Fibroblast of skin of right quadriceps (primary cell): ENCODE results near the gene OGFOD1.

ENCODE experiments used
- DNase-seq: peaks from one replicate; pipeline ENCODE4 v3.0.0-alpha.2; 2013

Gene OGFOD1

DNA sequence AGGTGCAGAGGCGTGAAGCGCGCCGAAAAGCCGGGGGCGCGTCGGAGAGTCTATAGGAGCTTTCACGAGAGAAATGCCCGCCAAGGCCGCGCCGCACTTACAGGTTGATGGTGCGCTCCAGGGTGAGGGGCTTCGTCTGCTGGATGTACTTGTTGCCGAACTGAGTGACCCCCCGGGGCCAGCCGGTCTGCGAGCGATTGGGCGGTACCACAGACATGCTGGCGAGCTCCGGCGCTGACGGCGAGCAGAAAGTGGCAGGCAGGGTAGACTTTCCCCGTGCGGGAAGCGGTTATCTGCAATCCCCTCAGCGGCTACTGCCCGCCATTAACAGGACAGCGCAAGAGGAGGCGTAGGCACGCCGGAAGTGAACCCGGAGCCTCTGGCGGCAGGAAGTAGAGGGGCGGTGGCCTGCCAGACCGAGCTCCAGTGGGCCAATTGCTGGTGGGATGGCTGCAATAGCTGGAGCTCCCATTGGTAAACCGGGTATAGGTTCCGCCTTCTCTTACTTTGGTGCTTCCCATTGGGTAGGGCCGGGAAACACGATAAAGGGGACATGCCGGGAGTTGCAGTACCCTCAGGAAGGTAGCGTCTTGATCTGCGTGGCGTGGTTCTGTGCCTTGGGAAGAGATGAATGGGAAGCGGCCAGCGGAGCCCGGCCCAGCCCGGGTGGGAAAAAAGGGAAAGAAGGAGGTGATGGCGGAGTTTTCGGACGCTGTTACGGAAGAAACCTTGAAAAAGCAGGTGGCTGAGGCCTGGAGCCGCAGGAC, at the start of gene OGFOD1, which contains the start of gene NUDT21:
Gene OGFOD1, plus strand, starts transcription at position 569 of the 767 bp plus-strand sequence. Its CDS starts 59 bp downstream, at position 628.
Gene NUDT21, minus strand, starts transcription at position 347 of the 767 bp plus-strand sequence. Its CDS starts 130 bp downstream, at position 217.
- peak; percentile 97 for DNase-seq

DNA sequence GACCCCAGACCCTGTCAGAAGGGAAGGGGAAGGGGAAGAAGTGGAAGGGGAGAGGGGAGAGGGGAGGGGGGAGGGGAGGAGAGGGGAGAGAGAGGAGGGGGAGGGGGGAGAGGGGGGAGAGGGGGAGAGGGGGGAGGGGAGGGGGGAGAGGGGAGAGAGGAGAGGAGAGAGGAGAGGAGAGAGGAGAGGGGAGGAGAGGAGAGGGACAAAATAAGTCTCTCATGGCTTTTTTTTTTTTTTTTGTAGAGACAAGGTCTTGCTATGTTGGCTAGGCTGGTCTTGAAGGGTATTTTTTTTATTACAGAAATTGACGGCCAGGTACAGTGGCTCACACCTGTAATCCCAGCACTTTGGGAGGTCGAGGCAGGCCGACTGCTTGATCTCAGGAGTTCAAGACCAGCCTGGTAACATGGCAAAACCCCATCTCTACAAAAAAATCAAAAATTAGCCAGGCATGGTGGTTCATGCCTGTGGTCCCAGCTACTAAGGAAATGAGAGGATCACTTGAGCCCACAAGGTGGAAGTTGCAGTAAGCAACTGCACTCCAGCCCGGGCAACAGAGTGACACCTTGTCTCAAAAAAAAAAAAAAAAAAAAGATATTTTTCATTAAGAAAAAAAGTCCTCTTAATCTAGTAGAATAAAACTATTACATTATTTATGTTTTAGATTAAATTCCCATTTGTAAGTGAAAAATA, 45.2 kb upstream of the OGFOD1 start:
- DNase-seq: no peak

DNA sequence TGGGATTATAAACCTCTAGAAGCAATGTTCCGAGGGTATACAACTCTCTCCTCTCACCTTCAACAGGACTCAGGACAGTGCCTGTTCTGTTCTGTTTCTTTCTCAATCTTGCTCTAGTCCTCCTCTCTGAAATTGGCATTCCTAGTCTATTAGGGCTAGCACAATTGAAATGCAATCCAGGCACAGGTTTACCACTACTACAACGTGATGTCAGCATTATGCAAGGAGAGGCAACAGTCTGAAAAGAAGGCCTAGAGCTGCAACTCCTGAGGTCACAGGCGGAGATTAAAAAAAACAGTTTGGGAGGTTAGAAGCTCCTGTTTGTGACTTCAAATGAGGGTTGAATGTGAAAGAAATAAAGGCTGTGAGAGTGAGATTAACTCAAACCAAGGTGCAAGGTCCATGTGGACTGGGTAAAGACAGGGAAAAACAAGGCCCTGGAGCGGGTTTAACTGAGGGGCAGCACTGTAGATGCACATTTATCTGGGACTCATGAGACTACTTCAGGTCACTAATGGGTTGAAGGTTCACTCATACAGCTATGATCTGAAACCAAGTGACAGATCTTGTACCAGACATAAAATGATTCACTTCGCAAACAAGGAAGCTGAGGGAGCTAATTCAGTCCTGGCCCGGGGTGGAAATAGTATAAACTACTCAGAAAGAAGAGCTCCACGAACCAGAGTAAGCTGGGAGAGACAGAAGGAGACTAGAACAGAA, 42.8 kb upstream of the OGFOD1 start:
- DNase-seq: no peak

DNA sequence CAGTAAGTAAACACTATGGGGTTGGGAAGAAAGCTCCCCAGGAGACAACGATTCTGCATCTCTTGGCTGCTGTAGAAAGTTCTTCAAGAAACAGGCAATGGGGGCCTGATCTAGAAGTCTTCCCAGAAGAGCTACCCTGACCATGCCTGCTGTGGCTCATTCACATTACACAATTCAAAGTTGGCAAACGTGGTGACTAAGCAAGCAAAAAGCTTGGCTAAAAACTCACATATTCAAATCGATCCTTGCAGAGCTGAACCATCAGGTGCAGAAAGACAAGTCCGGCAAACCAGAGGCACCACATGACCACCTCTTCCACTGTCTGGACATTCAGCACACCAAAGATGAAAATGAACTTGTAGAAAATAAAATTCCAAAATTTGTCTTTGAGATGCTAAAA, 42.2 kb upstream of the OGFOD1 start:
- no peak for DNase-seq

DNA sequence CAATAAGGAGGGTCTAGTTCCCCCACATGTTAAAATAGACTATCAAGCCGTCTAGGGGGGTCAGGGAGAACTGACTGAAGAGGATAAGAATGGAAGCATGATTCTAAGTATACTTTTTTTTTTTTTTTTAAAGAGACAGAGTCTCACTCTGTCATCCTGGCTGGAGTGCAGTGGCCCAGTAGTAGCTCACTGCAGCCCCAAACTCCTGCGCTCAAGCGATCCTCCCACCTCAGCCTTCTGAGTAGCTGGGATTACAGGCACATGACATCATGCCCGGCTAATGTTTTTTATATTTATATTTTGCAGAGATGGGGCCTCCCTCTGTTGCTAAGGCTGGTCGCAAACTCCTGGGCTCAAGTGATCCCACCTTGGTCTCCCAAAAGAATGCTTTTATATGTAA, 40.2 kb upstream of the OGFOD1 start:
- no peak for DNase-seq

DNA sequence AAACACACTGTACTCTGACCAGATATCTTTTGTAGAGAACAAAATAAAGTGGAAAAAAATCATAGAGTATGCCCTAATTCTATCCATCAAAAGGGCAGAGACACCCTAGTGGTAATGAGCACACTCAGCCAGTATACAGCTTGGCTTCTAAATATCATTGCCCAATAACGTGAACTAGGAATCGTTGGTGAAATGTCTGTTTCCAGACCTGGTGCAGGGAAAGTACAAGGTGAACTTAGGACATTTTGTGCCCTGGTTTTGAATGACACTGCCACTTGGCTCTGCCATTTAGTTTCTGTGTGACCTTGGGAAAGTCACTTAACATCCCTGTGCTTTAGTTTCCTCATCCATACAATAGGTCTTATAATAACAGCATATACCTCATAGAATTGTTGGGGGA, 39.7 kb upstream of the OGFOD1 start:
- no peak for DNase-seq

DNA sequence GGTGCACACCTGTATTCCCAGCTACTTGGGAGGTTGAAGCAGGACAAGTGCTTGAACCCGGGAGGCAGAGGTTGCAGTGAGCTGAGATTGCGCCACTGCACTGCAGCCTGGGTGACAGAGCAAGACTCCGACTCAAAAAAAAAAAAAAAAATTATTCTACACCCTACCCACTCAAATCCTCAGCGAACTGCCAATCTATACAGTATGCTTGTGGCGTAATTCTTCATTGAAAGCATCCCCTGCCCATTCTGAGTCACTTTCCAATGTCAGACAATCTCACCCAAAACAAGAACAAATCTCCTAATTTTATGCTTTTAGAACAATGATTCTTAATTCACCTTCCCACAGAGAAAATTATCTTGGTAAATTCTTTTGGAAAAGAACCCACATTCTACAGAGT, 38.0 kb upstream of the OGFOD1 start:
- DNase-seq: no peak

DNA sequence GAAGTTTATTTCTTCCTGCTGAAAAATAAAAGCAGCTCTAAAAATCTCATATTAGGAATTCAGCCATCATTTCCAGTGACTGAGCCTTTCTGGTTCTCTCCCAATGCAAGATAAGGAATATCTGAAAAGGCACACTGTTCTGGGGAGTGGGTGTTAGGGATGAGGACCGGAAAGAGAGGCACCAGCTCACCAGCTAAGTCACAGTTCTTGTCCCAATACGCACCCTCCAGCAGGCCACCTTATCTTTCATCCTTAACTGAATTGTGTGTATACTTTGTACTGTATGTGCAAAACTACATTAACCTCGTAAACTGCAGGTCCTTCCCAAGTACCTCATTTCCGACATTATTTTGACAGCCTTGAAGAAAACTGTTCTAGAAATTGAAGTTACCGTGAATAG, 37.0 kb upstream of the OGFOD1 start:
- no peak for DNase-seq

DNA sequence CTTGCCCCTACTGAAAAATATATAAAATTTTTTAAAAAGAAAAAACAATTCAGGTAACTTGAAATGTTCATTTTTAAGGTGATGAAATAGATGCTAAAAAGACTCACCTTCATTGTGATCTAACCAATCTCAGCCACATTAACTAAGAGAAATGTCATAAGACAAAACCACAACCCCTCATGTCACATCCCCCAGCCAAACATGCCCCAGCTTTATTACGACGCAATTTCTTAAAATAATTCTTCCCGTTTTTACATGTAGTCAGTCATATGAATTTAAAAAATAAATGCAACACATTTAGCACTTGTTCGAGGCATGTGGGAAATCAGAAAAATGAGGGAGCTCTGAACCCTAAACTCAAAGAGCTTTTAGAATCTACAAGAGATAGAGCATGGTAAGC, 35.5 kb upstream of the OGFOD1 start:
- DNase-seq: no peak

DNA sequence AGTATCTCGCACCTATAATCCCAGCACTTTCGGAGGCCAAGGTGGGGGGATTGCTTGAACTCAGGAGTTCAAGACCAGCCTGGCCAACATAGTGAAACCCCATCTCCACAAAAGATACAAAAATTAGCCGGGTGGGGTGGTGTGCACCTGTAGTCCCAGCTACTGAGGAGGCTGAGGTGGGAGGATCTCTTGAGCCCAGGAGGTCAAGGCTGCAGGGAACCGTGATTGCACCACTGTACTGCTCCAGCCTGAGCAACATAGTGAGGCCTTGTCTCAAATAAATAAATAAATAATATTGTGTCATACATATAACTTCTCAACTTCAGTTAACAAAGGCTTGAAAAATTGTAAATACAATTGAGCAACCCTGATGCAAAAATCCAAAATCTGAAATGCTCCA, 34.2 kb upstream of the OGFOD1 start:
- DNase-seq: no peak

DNA sequence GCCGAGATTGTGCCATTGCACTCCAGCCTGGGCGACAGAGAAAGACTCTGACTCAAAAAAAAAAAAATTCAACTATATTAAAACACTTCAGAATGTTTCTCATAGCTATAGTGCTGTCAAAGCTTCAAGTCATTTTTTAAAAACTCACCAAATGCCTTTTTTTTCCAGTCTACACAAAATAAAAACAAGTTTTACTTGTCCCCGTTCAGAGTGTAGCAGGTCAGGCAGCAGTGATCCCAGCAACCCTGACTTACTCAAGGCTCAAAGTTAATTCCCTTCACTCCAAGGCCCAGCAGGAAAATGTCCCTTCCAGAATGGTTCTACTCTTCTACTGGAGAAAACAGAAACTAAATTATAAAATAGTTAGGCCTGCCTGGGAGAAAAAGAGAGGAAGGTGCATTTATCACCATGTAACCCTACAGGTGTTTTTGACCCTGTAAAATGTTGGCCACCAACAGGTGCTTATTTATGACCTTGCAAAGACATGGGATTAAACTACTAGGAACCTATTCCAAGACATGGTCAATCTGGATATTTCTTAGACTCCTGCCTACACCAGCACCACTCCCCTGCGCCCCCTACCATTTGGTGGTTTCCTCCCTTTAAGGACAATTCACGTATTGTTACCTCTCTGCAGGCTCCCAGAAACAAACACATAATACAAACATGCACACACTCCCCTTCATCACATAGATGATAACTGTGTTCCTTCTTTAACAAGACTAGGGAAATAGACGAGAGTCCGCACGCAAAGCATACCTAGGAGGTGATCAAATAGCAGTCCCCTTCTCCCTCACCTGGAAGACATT, 31.4 kb upstream of the OGFOD1 start:
- no peak for DNase-seq

DNA sequence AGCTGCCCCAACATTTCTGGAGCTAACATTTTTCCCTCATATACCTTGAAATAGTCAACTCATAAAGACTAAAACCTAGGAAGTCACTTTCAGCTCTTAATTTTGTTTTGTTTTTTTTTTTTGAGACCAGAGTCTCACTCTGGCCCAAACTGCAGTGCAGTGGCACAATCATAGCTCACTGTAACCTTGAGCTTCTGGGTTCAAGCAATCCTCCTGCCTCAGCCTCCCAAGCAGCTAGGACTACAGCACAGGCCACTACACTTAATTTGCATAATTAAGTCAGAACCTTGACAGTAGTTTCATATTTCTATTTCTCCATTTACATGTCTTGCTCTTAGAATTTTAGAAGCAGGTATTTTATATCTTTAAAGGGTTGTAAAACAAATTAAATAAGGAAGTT, 30.7 kb upstream of the OGFOD1 start:
- DNase-seq: no peak

DNA sequence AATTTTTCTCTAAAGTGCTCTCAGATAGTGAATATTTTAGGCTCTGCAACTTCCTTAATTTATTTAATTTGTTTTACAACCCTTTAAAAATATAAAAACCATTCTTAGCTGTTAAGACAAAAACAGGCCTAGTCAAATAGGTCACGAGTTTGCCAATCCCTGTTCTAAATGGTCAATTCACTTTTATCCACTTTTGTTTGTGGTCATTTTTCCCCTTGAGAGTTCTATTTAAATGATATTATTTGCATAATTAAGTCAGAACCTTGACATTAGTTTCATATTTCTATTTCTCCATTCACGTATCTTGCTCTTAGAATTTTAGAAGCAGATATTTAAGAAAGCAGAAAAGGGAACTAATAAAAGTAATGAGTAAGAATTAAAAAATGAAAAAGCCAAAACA, 30.0 kb upstream of the OGFOD1 start:
- DNase-seq: no peak

DNA sequence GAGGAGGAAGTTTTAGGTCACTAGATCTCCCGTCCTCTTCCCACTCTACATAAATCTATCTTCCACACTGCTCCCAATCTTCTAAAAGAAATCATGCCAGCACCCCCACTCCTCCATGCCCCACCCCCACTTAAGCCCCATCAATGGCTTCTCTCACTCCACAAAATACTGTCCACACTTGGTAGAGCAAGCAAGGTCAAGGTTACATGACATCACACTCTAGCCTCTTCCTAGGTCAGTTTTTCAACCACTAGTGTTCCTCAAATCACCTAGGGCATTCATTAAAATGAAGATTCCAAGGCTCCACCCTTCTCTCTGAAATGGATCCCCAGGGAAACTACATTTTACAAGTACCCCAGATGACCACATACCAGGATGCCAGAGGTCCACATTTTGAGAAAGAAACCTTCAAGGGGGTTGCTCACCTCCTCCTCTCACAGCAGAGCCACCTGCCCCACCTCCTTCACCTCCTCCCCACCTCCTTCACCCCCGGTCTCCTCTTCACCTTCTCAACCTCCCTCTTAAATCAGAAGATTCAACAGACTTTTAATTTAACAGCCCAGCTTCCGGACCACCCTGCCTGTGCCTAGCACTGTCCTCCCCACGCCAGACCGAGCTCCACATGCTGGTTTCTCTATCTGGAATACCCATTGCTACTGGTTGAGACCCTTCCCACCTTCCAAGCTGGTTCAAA, 29.2 kb upstream of the OGFOD1 start:
- no peak for DNase-seq

DNA sequence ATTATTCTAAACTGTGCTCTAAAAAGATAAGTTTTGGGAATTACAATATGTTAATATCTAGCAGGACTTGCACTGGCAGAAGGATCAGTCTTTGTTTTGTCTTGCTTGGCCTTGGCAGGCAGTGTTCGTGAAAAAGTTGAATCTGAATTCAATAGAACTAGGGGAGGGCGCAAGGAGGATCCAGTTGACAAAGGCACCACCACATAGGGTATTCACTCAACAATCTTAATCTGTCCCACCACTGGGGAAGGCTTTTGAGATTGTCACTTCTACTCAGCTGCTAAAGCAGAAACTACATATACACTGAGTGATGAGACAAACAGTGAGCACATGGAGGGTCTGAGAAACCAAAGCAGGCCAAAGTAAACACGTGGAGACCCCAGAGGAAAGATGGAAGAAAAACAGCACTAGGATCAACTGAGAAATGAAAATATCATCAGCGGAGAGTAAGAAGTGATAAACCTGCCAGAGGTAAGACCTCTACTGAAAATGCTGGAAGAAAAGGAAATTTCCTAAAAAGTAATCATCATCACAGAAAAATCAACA, 28.4 kb upstream of the OGFOD1 start:
- DNase-seq: no peak

DNA sequence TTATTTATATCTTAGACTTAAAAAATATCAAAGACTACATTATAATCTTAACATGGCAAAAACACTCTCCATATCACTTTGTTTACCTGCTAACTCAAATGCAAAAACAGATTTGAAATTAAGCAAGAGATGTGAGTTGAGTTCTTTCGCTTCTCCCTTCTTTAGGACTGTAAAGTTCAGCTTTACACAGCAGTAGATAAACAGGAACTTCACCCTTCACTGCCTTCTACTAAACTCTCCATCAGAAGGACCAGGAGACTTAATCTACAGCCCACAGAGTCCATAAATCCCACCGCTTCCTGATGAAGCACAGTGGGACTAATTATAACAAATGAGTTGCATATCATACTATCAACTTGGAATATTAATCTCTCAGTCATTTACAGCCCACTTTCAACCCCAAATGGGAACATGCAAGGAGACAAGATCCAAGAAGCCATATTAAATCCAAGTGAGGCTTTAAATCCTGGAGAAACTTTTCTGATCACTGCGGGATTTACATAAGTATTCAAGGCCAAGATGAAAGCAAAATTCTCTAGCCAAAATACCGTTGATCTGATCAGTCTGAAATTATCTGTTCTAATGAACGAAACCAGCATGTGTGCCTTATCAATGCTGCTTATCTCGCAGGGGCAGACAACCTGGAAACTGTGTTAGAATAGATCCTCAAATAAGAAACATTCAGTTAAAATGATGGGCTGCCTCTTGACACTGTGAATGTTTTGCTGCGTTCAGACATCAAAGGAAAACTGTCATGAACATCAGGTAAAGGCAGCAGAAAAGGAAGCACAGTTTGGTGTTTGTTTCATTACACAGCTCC, 27.6 kb upstream of the OGFOD1 start:
- DNase-seq: no peak

DNA sequence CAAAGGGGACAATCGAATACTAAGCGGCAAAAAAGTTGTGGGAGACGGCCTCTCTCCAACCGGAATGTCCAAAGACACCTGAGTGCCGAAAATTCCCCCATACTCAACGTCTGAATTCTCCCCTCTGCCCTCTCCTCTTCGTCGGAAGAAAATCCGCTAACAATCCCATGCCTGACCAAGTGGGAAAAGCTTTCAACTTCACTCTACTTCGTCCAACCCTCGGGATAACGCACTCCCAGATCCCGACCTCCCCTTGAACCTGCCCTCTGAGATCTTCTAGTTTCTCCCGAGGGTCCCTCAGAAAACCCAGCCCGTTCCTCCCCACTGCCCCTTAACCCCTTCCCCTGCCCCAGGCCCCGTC, 27.0 kb upstream of the OGFOD1 start:
- DNase-seq: no peak

DNA sequence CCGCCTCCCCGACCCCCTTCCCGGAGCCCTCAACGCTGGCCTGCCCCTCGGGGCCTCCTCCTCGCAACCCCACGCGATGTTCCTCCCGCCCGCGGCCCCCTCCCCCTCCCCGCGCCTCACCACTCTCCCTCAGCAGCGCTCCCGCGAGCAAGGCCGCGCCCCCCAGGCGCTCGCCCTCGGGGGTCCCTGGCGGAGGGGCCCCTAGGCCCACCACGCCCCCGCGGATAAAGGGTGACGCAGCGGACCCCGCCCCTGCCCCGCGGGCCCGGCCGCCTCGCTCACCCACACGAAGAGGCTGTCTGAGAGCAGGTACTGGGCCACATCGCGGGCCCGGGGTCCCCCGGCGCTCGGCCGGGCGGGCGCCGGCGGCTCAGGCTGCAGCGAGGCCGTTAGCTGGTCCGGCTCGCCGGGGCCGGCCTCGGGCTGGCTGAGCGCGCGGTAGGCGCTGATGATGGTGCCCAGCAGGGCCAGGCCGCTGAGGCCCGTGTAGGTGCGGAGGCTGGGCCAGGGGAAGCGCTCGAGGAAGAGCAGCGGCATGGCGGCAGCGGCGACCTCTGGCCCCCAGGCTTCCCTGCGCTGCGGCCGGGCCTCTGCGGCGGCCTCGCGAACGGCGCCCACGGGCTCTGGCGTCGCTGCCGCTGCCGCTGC, 26.4 kb upstream of the OGFOD1 start:
- DNase-seq: peak; percentile 18

DNA sequence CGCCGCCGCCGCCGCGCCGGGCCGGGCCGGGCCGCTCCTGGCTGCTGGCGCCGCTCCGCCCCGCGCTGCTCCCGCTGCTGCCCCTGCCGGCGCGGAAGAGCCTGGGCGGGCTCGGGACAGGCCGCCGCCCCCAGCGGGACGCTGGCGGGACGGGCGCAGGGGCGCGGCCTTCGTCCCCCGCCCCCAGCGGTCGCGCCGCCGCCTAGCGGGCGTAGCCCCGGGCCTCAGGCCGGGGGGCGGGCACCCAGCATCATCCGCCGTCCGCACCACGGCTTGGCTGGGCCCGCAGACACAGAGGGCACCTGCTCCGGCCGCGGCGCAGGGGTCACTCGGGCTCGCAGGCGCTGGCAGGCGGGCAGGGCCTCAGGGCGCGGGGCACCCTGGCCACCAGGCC, 25.9 kb upstream of the OGFOD1 start, which contains the start of gene AMFR:
Gene AMFR, minus strand, starts transcription at position 107 of the 394 bp plus-strand sequence. CDS start 218 bp downstream, outside the sequence.
- DNase-seq: peak; percentile 82

DNA sequence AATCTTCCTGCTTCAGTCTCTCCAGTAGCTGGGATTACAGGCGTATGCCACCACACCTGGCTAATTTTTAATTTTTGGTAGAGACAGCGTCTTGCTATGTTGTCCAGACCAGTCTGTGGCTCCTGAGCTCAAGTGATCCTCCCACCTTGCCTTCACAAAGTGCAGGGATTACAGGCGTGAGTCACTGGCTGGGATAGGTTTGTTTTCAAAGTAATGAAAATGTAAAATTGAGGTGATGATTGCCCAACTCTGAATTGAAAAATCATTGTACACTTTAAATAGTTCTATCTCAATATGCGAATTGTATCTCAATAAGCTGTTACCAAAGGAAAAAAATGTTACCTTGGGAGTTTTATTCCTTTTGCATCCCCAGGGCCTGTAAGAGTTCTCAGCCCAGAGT, 24.8 kb upstream of the OGFOD1 start:
- no peak for DNase-seq
